ENCODE measurements around the gene USF1.
"Not testable (repeated sequence)": the region's sequence is repeated elsewhere in the genome, so short reads cannot be mapped to it uniquely, and the experiment has no call there.

The USF1 gene

DNA sequence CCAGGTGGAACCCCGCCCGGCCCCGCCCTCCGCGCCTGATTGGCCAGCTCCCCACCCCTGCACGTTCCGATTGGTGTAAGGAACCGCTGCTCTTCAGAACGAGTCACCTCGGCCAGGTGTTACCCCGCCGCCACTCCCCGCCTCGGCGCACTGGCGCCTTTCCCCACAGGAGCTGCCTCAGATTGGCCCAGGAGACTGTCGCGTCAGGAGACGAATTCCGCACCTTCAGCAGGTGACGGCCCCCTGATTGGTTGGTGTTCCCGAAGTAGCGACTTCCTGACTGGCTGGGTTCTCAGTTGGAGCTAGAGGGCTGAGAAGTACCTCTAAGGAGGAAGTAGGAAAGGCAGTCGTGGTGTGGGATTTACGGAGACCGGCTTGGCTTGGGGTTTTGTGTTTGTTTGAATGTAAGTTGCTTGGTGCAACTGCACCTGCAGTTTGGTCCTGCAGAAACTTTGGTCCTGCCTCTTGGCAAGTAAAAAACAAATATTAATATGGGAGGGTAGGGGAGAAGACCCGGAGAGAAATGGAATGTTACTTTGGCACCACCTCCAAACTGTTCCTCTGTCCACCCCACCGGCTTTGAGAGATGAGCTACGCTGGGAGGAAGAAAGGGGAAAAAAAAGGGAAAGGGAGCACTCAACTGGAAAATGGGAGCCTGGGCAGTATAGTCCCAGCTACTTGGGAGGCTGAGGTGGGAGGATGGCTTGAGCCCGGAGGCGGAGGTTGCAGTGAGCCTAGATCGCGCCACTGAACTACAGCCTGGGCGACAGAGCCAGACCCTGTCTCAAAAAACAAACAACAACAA is 24.4 kb downstream of the USF1 start:
- peak overlapping the region; percentile 76 for H3K4me3 ChIP-seq
- TF ChIP-seq Cebpa-rat (IDR thresholded peaks at IDR 0.05) = no peak
- peaks cover 12% of the 10 kb centered on the region; the same call in 1 of the 2 replicates for H4K20me1 ChIP-seq
- H3K27me3 ChIP-seq = no peaks in the 10 kb centered on the region
- peak overlapping the region; percentile 81 for H3K4me2 ChIP-seq
- H3K4me1 ChIP-seq = peaks cover 39% of the 10 kb centered on the region
- no peaks in the 10 kb centered on the region for H3K36me3 ChIP-seq
- H3K9me3 ChIP-seq = no peaks in the 10 kb centered on the region
- peak overlapping the region; percentile 69 for H3K9ac ChIP-seq
- H3K27ac ChIP-seq = peak overlapping the region; percentile 70

DNA sequence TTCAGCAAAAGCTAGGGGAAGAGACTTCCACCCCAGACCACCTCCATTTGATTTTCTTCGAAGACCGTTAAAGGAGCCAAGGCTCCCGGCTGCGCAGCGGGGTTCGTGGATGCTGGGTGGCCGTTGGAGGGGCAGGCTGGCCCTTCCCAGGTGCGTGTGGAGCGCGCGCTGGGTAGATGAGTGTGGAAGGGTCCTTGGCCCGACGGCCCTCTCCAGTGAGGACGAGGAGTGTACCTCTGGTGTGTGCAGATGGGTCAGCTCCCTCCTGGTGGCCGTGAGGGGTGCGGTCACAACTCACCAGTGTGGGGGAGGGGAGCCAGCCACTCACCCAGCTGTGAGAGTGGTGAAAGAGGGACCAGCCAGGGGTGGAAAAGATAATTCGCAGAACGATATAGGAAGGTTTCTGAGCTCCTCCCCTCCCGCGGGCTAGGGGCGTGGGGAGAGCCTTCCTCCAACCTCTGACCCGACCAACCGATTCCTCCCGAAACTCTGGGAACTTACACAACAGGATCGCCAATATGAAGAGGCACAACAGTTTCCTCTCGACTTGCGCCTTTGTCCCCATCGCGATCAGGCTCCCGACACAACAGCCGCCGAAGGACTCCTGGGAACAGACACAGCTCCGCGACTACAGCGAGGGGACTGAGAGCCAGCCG is 25.1 kb downstream of the USF1 start, which contains the start of gene F11R:
Gene F11R (minus strand): TSS at position 644 of the 656 bp plus-strand sequence. CDS start 79 bp downstream, at position 565.
- H3K9ac ChIP-seq = peak within 1 kb of the TSS; percentile 69
- no peaks in the 10 kb centered on the region for H3K9me3 ChIP-seq
- peaks cover 12% of the 10 kb centered on the region; the same call in 1 of the 2 replicates for H4K20me1 ChIP-seq
- H3K4me2 ChIP-seq = peak within 1 kb of the TSS; percentile 81
- peaks cover 39% of the 10 kb centered on the region for H3K4me1 ChIP-seq
- no peaks in the 10 kb centered on the region for H3K27me3 ChIP-seq
- peak within 1 kb of the TSS; percentile 70 for H3K27ac ChIP-seq
- no peaks in the 10 kb centered on the region for H3K36me3 ChIP-seq
- no peak for TF ChIP-seq Cebpa-rat (IDR thresholded peaks at IDR 0.05)
- peak within 1 kb of the TSS; percentile 76 for H3K4me3 ChIP-seq

DNA sequence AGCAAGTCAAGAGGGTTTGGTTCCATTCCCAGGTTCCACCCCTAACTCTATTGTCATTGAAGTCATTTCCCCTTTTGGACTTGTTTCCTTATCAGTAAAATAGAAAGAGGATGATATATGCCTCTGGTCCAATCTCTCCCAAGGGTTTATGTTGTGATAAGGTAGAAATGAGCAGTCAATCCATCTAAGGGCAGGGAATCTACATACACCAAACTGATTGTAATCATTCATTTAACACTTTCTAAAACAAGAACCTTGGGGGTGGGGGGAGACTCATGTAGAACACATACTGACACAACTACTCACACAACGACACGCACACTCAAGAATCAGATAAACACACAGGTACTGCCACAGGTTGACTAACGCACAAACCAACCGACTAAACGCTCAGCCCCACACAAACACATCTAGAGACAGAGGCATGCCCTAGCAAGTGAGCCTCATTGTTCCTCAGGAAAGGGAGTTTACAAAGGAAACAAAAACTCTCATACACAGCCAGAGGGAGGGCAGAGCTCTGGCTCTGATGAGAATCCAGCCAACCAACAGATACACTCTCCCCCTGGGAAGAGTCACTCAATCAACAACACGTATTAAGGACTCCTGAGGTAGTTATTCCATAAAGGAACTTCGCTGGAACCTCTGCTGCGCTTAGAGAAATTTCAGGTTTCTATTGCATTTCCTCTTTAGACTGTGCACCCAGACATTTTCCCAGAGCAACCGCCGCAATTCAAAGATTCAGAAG is 25.9 kb downstream of the USF1 start:
- Histone ChIP-seq H3K4me2 (peak overlapping the region; percentile 81), H3K4me3 (peak overlapping the region; percentile 76), H3K9ac (peak overlapping the region; percentile 69), H3K27ac (peak overlapping the region; percentile 70), H4K20me1 (peaks cover 12% of the 10 kb centered on the region; the same call in 1 of the 2 replicates), H3K36me3 (no peaks in the 10 kb centered on the region), H3K9me3 (no peaks in the 10 kb centered on the region), H3K4me1 (peaks cover 39% of the 10 kb centered on the region), H3K27me3 (no peaks in the 10 kb centered on the region)
- TF ChIP-seq Cebpa-rat (IDR thresholded peaks at IDR 0.05) = no peak

DNA sequence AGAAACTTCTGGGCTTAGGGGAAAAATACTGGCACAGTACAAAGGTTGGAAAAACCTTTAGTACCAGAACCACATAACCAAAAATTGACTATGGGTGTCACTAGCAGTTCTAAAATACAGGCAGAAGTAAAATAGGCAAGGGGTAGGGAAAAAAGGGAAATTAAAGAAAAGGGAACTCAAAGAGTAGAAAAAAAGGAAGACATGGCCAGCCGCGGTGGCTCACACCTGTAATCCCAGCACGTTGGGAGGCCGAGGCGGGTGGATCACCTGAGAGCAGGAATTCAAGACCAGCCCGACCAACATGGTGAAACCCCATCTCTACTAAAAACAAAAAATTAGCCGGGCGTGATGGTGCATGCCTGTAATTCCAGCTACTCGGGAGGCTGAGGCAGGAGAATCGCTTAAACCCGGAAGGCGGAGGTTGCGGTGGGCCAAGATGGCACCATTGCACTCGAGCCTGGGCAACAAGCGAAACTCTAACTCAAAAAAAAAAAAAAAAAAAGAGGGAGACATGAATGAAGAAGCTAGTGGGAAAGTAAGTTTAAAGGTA is 26.6 kb downstream of the USF1 start:
- H3K4me3 ChIP-seq = peak overlapping the region; percentile 76
- not testable (repeated sequence) for H3K36me3 ChIP-seq, H3K9me3 ChIP-seq, H3K9ac ChIP-seq, H3K27me3 ChIP-seq, H3K27ac ChIP-seq
- H4K20me1 ChIP-seq = peaks cover 12% of the 10 kb centered on the region; the same call in 1 of the 2 replicates
- H3K4me1 ChIP-seq = peaks cover 44% of the 10 kb centered on the region
- H3K4me2 ChIP-seq = peak overlapping the region; percentile 81

DNA sequence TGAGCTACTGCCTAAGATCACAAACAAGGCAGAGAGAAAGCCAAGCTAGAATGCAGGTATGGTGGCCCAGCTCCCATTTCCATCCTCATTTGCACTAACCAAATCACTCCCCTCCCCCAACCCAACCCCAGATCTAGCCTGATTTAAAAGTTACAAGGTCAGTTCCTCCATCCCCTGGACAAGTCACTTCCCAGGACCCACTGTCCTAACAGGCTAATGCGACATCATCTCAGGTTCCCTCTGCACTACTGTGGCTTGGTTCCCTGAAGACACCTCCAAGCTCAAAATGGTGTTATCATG is 27.2 kb downstream of the USF1 start:
- Histone ChIP-seq H3K4me3 (no peak overlapping the region), H4K20me1 (peaks cover 12% of the 10 kb centered on the region; the same call in 1 of the 2 replicates), H3K36me3 (no peaks in the 10 kb centered on the region), H3K4me2 (peak overlapping the region; percentile 81), H3K27me3 (no peaks in the 10 kb centered on the region), H3K9ac (no peak overlapping the region), H3K27ac (no peak overlapping the region), H3K4me1 (peaks cover 50% of the 10 kb centered on the region), H3K9me3 (no peaks in the 10 kb centered on the region)
- TF ChIP-seq Cebpa-rat (IDR thresholded peaks at IDR 0.05) = no peak

DNA sequence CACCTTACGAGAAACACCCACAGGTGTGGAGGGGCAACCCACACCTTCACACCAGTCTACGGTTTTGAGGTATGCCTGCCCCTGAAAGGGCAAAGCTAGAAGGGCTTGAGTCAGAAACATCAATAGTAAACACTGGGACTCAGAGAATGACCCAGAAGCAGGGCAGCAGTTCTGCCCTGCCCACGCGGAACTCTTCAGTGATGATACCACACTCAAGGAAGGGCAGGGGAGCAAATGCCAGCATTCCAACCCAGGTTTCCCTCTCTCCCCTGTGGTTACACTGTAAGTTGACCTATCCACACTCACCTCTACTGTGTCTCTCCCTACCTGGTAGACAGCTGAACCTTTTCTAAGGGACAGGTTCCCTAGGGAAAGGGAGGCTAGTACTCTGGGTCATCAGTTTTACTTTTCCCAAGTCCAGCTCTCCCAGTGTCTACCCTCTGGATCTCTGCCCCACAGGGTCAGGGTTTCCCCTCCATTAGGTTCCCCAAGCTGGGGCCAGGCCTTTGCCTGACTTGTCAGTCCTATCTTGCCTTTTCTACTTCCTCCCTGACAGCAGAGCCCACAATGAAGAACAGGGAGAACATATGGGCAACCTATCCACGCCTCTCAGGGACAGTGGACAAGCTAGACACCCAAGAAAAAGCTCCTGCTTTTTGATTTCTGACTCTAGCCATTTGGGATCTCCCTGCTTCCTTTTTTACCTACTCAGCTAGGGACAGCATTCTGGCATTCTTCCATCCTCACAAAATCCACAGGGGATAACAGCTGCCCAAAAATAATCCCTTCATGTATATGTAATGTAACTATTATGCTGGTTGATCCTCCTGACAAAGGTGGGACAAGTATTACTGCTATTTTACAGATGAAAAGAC is 27.8 kb downstream of the USF1 start:
- peaks cover 56% of the 10 kb centered on the region for H3K4me1 ChIP-seq
- no peak overlapping the region for H3K9ac ChIP-seq

DNA sequence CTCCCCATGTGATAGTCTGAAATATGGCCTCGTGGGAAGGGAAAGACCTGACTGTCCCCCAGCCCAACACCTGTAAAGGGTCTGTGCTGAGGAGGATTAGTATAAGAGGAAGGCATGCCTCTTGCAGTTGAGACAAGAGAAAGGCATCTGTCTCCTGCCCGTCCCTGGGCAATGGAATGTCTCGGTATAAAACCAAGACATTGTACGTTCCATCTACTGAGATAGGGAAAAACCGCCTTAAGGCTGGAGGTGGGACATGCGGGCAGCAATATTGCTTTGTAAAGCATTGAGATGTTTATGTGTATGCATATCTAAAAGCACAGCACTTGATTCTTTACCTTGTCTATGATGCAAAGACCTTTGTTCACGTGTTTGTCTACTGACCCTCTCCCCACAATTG is 28.6 kb downstream of the USF1 start:
- peaks cover 12% of the 10 kb centered on the region; the same call in 1 of the 2 replicates for H4K20me1 ChIP-seq
- H3K9me3 ChIP-seq, H3K36me3 ChIP-seq, H3K27ac ChIP-seq, H3K4me2 ChIP-seq, H3K27me3 ChIP-seq, H3K4me3 ChIP-seq, H3K9ac ChIP-seq: not testable (repeated sequence)
- peaks cover 61% of the 10 kb centered on the region for H3K4me1 ChIP-seq

More for the DNA sequence above, 27.8 kb downstream of the USF1 start:
- Histone ChIP-seq H3K4me2 (peak overlapping the region; percentile 81; the same call in 1 of the 2 replicates), H3K27me3 (no peaks in the 10 kb centered on the region), H3K9me3 (no peaks in the 10 kb centered on the region), H3K36me3 (no peaks in the 10 kb centered on the region), H3K27ac (no peak overlapping the region), H3K4me3 (no peak overlapping the region), H4K20me1 (peaks cover 12% of the 10 kb centered on the region; the same call in 1 of the 2 replicates)
- TF ChIP-seq Cebpa-rat (IDR thresholded peaks at IDR 0.05) = no peak

DNA sequence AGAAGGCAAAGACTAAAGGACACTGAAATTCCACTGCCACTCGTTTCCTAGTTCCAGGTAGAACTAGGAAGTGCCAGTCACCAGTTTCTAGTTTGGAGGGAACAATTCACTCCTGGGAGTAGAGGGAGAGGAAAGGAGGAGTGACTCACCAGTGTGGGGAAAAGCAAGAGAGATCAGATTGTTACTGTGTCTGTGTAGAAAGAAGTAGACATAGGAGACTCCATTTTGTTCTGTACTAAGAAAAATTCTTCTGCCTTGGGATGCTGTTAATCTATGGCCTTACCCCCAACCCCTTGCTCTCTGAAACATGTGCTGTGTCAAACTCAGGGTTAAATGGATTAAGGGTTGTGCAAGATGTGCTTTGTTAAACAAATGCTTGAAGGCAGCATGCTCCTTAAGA is 29.1 kb downstream of the USF1 start:
- H3K4me1 ChIP-seq = peaks cover 57% of the 10 kb centered on the region
- H4K20me1 ChIP-seq = peaks cover 12% of the 10 kb centered on the region; the same call in 1 of the 2 replicates
- not testable (repeated sequence) for H3K27ac ChIP-seq, H3K4me2 ChIP-seq, H3K4me3 ChIP-seq, H3K9me3 ChIP-seq, H3K9ac ChIP-seq, H3K36me3 ChIP-seq, H3K27me3 ChIP-seq

All from BLaER1 (cell line).